Breast epithelium (tissue), 3 donors: Measurements from ENCODE around the gene GPR78.

Experiments used
- POLR2A ChIP-seq: fragments of 450-650 bp; IDR thresholded peaks from one replicate; pipeline ENCODE4 v1.6.1; 2016; ENCODE audit warnings: antibody characterized with exemption, mild to moderate bottlenecking, moderate library complexity
- TF ChIP-seq, protein P1 (sequence below), 3 donors: fragments of 450-650 bp; IDR thresholded peaks; one replicate each; pipeline ENCODE4 v1.5.1; 2016 to 2017; ENCODE audit warnings: antibody characterized with exemption in 3 of 3, mild to moderate bottlenecking in 3 of 3, moderate library complexity in 3 of 3

DNA sequence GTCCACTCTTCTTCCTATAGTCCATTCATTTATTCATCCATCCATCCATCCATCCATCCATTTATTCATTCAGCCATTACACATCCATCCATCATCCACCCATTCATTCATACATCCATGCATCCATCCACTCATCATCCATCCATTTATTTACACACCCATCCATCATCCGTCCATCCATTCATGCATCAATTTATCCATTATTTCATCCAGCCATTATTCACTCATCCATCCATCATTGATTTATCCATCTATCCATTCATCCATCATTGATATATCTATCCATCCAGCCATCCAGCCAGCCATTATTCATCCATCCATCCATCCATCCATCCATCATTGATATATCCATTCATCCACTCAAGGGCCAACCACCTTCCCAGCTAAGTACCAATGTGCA is 25.1 kb downstream of the GPR78 start:
- TF ChIP-seq POLR2A = no peak
- TF ChIP-seq, protein P1, sequence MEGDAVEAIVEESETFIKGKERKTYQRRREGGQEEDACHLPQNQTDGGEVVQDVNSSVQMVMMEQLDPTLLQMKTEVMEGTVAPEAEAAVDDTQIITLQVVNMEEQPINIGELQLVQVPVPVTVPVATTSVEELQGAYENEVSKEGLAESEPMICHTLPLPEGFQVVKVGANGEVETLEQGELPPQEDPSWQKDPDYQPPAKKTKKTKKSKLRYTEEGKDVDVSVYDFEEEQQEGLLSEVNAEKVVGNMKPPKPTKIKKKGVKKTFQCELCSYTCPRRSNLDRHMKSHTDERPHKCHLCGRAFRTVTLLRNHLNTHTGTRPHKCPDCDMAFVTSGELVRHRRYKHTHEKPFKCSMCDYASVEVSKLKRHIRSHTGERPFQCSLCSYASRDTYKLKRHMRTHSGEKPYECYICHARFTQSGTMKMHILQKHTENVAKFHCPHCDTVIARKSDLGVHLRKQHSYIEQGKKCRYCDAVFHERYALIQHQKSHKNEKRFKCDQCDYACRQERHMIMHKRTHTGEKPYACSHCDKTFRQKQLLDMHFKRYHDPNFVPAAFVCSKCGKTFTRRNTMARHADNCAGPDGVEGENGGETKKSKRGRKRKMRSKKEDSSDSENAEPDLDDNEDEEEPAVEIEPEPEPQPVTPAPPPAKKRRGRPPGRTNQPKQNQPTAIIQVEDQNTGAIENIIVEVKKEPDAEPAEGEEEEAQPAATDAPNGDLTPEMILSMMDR (IDR thresholded peaks at IDR 0.05) = no peak
